Activated naive CD4-positive, alpha-beta T cell (primary cell): ENCODE measurements around the gene RABGAP1L.
"Not testable (repeated sequence)": the region's sequence is repeated elsewhere in the genome, so short reads cannot be mapped to it uniquely, and the experiment has no call there.

Source experiments
- DNase-seq, 4 experiments: peaks; one replicate each; lab custom pipeline; 2025; lab: John Stamatoyannopoulos, UW

The RABGAP1L gene

DNA sequence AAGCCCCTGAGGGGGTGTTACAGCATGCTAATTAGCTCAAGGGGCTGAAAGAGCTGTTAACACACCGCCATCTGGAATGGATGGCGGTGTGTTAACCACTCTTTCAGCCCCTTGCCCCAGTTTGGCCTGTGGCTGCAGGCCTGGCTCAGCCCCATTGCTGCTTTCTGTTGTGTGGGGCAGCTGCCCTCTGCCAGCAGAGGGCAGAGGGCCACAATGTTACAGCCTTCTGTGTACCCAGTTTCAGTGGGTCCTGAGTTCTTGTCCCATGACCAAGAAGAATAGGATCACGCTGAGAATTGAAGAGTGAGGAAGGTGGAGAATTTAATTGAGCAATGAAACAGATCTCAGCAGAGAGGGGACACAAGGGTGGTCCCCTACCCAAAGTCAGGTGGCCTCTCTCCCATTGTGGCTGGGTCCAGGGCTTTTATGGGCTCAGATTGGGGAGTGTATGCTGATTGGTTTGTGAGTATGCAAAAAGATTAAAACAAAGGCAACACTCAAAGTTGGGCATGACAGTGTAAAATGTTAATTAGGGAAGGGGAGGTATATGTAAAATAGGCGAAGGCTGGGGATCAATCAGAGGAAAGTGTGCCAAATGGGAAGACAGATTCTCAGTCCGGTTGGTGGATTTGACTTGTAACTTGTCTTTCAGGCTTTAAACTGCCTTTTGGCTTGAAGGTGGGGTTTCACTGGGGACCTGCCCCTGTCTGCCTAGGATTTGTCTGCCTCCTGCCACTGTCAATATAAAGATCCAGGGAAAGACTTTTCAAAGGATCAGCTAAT lies 142.2 kb downstream of the RABGAP1L start:
- DNase-seq = no peak

DNA sequence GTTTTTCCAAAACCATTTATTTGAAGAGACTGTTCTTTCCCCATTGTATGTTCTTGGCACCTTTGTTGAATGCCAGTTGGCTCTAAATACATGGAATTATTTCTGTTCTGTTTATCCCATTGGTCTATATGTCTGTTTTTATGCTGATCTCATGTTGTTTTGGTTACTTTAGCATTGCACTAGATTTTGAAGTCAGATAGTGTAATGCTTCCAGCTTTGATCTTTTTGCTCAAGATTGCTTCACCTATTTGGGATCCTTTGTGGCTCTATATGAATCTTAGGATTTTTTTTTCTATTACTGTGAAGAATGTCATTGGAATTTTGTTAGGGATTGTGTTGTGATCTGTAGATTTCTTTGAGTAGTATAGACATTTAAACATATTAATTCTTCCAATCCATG lies 149.3 kb downstream of the RABGAP1L start:
- no peak for DNase-seq

DNA sequence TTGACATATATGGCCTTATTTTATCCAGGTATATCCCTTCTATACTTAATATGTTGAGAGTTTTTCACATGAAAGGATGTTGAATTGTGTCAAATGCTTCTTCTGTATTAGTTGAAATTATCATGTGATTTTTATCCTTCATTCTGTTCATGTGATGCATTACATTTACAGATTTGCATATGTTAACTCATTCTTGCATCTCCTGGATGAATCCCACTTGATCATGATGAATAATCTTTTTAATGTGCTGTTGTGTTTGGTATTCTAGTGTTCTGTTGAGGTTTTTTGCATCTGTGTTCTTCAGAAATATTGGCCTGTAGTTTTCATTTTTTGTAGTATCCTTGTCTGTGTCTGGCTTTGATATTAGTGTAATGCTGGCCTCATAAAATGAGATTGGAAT lies 150.2 kb downstream of the RABGAP1L start:
- no peak for DNase-seq

DNA sequence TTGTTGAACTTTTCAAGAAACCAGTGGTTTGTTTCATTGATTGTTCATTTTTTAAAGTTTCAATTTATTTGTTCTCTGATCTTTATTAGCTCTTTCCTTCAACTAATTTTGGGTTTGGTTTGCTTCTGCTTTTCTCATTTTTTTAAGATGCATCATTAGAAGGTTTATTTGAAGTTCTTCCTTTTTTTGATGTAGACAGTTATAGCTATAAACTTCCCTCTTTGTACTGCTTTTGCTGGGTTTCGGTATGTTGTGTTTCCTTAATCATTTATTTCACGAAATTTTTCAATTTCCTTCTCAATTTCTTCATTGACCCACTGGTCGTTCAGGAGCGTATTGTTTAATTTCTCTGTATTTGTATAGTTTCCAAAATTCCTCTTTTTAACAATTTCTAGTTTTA lies 155.1 kb downstream of the RABGAP1L start:
- DNase-seq = no peak

DNA sequence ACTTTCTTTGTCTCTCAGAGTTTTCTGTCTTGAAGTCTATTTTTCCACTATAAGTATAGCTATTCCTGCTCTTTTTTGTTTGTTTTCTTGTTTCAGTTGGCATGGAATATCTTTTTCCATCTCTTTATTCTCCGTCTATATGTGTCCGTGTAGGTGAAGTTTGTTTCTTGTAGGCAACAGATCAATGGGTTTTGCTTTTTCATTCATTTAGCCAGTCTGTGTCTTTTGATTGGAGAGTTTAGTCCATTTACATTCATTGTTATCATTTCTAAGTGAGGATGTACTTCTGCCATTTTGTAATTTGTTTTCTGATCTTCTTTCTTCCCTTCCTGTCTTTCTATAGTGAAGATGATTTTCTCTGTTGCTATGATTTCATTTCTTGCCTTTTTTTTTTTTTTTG lies 155.9 kb downstream of the RABGAP1L start:
- no peak for DNase-seq

DNA sequence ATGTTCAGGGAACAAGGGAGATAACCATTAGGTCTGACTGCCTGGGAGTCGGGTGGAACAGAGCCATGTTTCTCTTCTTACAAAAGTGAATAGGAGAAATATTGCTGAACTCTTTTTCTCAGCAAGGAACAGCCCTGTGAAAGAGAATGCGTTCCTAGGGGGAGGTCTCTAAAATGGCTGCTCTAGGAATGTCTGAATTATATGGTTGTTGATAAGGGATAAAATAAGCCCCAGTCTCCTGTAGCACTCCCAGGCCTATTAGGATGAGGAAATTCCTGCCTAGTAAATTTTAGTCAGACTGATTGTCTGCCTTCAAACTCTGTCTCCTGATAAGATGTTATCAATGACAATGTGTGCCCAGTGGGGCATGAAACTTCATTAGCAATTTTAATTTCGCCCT lies 161.6 kb downstream of the RABGAP1L start:
- DNase-seq = not testable (repeated sequence)

DNA sequence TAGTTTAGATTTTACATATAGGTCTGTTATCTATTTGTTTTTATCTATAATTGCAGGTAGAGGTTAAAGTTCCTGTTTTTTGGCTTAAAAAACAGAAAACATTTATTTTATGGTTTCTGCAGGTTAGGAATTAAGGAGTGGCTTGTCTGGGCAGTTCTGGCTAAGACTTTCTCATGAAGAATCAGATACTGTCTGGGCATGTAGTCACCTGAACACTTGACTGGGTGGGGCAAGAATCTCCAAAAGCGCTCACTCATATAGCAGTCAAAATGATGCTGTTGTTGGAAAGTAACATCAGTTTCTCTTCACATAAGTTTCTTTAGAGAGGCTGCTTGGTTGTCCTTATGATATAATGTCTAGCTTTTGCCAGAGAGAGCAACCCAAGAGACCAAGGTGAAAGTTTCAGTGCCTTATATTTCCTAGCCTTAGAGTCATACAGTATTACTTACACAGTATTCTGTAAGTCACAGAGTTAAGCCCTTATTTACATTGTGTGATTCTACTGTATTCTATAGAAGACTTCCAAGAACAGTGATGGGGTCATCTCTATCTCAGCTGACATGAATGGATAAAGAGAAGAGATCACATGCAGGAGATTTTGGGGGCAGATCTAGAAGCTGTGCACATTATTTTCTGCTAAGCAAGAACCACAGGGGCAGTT lies 163.0 kb downstream of the RABGAP1L start:
- DNase-seq = no peak

DNA sequence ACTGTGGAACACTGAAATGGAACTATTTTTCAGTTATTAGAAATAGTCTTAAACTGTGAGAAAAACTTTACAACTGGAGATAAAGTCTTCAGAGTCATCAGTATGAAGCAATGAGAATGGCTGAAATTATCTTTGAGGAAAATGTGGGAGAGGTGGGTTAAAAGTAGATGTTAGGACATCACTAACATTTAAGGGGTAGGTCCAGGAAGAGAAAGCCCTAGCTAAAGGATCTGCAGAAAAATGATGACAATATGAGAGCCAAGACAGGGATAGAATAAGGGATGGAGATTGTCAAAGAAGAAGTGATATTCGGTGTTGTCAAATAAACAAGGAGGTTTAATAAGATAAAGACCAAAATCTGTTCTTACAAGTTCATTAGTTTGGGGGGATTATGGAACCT lies 165.2 kb downstream of the RABGAP1L start:
- DNase-seq = no peak

DNA sequence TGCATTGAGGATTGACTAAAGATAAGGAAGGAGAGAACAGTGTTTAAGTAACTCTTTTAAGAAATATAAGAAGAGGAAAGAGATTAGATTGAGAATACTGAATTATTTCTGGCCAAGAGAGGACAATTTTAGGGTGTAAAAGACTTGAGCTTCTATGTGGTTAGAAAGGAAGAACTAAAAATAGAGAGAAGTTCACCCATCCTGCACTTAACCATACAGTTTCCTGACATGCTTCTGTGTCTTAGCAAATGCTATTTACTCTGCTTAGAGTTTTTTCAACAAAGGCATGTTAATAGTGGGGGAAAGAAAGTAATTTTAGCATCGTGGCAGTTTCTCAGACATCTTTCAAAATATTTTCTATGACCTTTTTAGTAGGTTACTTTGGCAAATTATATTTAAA lies 165.6 kb downstream of the RABGAP1L start:
- DNase-seq = no peak

DNA sequence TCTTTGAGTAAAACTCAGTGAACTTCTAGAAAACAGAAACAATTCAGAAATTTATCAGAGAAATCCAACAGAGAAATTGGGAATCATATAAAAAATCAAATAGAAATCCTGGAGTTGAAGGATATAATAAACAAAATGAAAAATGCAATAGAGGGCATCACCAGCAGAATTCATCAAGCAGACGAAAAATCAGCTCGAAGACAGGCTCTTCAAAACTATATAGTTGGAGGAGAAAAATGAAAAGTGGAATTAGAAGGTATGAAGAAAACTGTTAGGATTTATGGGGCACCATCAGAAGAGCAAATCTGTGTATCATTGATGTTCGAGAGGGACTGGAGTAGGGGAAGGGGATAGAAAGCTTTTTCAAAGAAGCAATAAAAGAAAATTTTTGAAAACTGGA lies 167.0 kb downstream of the RABGAP1L start:
- no peak for DNase-seq

DNA sequence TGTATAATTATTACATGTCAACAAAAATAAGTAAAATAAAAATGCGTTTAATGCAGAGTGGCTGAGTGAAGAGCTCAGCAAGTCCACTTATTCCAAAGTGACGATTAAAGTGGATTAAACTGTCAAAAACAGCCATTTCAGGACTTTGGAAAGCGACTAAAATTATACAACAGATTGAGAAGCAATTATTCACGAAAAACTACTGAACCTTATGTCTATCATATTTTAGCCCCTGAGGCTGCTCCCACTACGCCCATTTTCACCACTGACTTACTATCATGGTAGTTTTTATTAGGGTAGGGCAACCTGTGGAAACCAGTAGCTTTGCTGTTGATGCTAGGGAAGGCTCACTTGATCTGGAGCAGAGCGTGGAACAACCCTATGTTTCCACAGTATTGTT lies 174.1 kb downstream of the RABGAP1L start:
- no peak for DNase-seq

DNA sequence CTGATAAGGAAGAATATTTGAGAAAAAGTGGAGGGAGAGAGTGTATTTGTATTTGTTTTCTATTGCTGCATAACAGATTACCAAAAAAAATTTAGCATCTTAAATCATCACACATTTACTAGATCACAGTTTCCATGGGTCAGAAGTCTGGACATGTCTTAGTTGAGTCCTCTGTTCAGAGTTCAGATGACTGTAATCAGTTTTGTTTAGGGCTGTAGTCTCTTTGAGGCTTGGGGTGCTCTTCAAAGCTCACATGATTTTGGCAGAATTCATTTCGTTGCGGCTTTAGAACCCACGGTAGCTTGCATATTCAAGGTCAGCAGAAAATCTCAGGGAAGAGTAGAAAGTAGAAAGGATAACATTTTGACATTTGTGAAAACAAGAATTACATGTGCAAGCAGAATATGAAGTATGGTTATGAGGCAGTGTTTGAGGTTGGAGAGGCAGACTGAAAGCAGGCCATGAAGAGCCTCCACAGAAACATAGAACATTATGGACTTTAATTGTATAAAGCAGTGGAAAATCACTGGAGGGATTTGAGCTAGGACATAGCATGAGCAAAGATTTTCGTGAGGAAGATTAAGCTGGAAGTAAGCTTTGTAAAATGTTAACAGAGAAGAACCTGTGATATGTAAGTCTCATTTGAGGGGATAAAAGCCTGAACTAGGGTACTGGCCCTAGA lies 177.8 kb downstream of the RABGAP1L start:
- DNase-seq = no peak

DNA sequence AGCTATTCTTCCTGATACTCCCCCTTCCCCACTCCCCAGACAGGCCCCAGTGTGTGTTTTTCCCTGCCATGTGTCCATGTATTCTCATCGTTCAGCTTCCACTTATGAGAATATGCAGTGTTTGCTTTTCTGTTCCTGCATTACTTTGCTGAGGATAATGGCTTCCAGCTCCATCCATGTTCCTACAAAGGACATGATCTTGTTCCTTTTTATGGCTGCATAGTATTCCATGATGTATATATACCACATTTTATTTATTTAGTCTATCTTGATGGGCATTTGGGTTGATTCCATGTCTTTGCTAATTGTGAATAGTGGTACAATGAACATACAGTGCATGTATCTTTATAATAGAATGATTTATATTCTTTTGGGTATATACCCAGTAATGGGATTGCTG lies 181.1 kb downstream of the RABGAP1L start:
- DNase-seq = not testable (repeated sequence)

DNA sequence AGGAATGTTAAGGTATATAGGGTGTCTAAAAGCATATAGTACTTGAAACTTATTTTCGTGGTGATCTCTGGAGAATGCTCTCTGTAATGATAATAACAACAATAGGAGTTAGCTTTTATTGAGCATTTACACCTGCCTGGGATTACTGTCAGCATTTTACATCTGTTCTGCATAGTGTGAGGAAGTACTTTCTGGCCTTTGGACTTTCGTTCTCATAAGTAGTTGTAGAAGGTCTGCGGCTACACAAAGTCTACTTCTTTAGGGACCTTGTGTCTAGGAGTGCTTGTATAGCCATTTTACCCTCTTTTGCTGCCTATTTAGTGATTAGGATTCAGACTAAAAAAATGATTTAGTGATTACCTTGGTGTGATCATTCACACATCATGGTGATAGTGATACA lies 184.8 kb downstream of the RABGAP1L start:
- no peak for DNase-seq

DNA sequence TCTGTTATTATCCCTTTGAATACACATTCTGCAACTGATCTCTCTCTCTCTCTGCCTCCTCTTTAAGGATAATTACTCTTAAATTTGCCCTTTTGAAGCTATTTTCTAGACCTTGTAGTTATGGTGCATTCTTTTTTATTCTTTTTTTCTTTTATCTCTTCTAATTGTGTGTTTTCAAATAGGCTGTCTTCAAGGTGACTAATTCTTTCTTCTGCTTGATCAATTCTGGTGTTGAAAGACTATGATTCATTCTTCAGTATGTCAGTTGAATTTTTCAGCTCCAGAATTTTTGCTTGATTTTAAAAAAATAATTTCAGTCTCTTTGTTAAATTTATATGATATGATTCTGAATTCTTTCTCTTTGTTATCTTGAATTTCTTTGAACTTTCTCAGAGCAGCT lies 192.8 kb downstream of the RABGAP1L start:
- no peak for DNase-seq

DNA sequence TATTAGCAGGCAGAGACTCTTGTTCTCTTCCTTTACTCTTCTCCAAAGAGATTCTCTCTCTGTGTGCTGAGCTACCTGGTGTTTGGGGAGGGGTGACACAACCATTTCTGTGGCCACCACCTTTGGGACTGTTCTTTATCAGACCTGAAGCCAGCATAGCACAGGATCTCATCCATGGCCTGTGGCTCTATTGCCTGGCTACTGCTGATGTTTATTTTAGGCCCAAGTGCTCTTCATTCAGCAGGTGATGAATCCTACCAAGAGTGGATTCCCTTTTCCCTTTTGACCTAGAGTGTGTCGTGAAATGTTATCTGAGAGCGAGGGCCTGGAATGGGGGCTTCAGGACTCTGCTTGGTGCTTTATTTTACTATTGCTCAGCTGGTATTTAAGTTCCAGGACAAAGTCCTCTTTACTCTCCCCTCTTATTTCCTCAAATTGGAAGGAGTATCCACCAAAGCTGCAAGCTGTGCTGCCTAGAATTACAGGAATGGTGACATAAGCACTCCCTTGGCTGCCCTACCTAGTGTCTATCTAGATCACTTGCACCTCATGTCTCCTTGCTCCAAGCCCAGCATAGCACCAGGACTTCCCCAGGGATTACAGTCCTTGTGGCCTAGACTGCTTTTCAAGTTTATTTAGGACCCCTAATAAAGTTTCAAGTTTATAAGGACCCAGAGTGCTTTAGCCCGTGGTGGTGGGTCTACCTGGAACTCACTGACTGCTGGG lies 193.7 kb downstream of the RABGAP1L start:
- no peak for DNase-seq

DNA sequence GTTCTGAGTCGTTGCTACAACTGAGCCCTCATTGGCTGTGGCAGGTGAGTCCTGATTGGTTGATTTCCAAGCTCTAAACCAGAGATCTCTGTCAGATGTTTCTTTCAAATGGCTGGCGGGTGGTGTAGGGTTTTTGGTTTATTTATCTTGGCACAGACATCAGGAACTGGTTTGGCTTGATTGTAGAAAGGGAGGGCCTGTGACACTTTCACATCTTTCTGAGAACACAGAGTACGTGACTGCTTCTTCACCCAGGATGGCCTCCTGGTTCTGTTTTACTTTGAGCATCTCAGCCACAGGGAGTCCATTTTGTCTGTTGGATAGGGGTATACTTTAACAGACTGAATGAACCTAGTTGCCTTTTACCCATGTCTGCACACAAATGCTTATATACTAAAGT lies 199.0 kb downstream of the RABGAP1L start:
- no peak for DNase-seq

DNA sequence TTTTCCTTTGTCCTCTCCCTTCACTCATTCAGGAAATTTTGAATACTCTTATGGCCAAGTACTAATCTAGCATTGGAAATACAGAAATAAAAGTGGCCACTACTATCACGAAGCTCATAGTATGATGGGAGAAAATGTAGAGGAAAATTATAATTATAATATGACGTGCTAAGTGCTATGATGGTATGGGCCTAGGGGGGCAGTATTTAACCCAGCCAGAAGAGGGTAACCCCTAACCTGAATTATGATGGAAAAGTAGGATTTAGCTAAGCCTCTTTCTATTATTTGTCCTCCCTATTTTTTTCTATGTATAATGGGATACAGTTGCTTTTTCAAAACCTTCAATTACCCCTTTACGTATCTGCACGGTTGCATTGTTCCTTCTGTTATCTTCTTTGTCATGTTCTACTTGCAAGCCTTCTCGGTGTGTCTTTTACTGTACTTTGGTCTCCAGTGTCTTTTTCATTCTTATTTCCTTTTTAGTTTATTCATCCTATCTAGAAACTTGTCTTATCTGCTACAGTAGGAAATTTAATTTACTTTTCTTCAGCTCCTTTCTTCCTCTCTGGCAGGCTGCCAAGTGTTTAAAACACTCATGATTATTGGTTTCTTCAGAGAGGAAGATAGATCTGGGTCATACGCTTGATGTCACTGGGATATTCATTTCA lies 199.6 kb downstream of the RABGAP1L start:
- no peak for DNase-seq

DNA sequence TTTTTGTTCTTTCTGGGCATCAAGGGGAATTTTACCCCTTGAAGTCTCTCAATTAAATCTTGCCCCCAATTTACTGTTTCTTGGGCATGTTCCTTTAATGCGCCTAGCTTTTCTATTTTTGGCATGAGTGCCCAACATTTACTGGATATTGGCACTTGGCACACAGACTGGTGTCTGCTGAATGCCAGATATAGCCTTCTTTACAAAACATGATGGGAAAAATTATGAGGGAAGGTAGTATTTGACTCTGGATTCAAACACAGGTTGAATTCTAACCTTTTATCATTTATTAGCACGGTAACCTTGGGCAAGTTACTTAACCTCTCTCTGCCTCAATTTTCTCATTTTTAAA lies 200.1 kb downstream of the RABGAP1L start:
- DNase-seq = no peak

DNA sequence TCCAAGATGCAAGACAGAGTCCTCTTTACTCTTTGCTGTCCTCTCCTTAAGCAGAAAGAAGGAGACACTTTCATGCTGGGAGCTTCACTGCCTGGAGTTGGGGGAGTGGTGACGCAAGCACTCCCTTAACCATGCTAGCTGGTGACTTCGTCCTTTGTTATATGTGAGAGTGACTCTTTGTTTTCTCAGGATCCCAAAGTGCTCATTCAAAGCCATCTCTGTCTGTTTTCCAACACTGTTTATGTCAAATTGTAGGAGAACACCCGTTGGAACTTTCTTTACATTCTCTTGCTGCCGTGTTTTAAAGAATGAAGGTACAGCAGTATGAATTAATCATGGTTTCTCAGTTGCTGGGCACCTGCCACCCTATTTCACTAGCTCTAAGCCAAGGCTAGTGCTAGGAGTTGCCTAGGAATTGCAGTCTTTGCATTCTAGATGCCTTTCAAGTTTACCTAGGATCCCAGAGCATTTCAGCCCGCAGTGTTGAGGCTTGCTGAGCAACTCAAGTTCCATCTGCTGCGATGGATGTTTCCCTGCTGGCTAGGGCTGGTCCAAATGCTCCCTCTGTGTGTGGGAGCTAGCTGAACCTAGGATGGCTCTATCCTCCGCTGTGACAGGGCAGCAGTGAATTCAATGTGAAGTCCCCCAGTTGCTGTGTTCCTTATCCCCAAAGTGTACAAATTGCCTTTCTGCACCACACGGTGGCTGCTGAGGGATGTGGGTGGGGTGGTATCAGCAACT lies 205.8 kb downstream of the RABGAP1L start:
- no peak for DNase-seq

DNA sequence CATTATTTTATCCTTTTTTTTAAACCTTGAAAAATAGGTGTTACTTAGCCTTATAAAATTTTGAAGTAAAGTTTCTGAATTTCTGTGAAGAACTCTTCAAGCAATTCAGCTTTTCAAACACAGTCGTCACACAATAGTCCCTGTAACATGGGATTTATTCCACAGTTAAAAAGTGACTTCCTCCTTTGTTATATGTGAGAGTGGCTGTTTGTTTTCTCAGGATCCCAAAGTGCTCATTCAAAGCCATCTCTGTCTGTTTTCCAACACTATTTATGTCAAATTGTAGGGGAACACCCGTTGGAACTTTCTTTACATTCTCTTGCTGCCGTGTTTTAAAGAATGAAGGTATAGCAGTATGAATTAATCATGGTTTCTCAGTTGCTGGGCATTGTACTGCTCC lies 207.6 kb downstream of the RABGAP1L start:
- no peak for DNase-seq
